Spleen (tissue), 11 donors: Measurements from ENCODE around the gene PDE4D. TPM values are rescaled to one million over a fixed set of nuclear protein-coding genes. Genes with fewer than 3 reads are reported as not detected.

ENCODE experiments used
- DNase-seq: peaks from one replicate; pipeline ENCODE4 v3.0.0-alpha.2; 2020
- H3K27ac ChIP-seq, 8 donors: fragments of 200-600 bp; sonication (generic) in 7 of 8; 1 replicate in 4 of 8; 2 replicates in 4 of 8; pipeline versions ENCODE4 v1.5.0 to v1.8.0; 2016 to 2021; ENCODE audit warnings: inconsistent platforms in 4 of 8, mild to moderate bottlenecking in 4 of 8, moderate library complexity in 1 of 8
- H3K27me3 ChIP-seq, 7 donors: fragments of 200-600 bp; sonication (generic) in 6 of 7; replicated peaks in 1 of 7; 1 replicate in 4 of 7; 2 replicates in 3 of 7; pipeline versions ENCODE4 v1.5.0 to v1.8.0; 2016 to 2021; ENCODE audit warnings: inconsistent platforms in 3 of 7, mild to moderate bottlenecking in 1 of 7
- H3K36me3 ChIP-seq, 6 donors: fragments of 200-600 bp; sonication (generic) in 5 of 6; 1 replicate in 4 of 6; 2 replicates in 2 of 6; pipeline versions ENCODE4 v1.5.0 to v1.8.0; 2016 to 2021; ENCODE audit warnings: inconsistent platforms in 2 of 6
- H3K4me1 ChIP-seq, 6 donors: fragments of 200-600 bp; sonication (generic) in 5 of 6; 1 replicate in 3 of 6; 2 replicates in 3 of 6; pipeline versions ENCODE4 v1.5.0 to v1.8.0; 2016 to 2021; ENCODE audit warnings: inconsistent platforms in 3 of 6
- H3K4me3 ChIP-seq, 8 donors: fragments of 200-600 bp; sonication (generic) in 7 of 8; 1 replicate in 4 of 8; 2 replicates in 4 of 8; pipeline versions ENCODE4 v1.5.0 to v1.8.0; 2016 to 2021; ENCODE audit warnings: inconsistent platforms in 4 of 8, mild to moderate bottlenecking in 4 of 8, moderate library complexity in 2 of 8
- H3K9me3 ChIP-seq, 8 donors: fragments of 200-600 bp; sonication (generic) in 7 of 8; 1 replicate in 4 of 8; 2 replicates in 4 of 8; pipeline versions ENCODE4 v1.5.0 to v1.8.0; 2016 to 2021; ENCODE audit warnings: inconsistent platforms in 4 of 8
- POLR2A ChIP-seq, 3 donors: fragments of 450-650 bp; IDR thresholded peaks; one replicate each; pipeline ENCODE4 v1.5.1; 2017; ENCODE audit warnings: antibody characterized with exemption in 3 of 3, mild to moderate bottlenecking in 1 of 3
- POLR2AphosphoS5 ChIP-seq, 3 donors: sonication (generic); formaldehyde crosslinking; IDR thresholded peaks; one replicate each; pipeline ENCODE4 v1.5.1; 2017; ENCODE audit warnings: antibody characterized with exemption in 3 of 3
- WGBS, 5 donors: extraction: QIAGEN DNeasy Blood & Tissue Kit in 3 of 5; methylation state at CpG; one replicate each; pipeline versions ENCODE4 v1.1.5 to v1.1.7; 2013 to 2018; 5-methylcytosine and 5-hydroxymethylcytosine counted together
- intact Hi-C: fragments of 100-400 bp; cut with DNase I; formaldehyde crosslinking; loops from one replicate; pipeline ENCODE4 v1.15.0; 2023; ENCODE audit warnings: low total_unique reads
- polyA plus RNA-seq, 3 donors: library from polyadenylated mRNA; stranded (reverse); fragments of 200-250 nt; gene quantifications; one replicate each; pipeline ENCODE4 v1.2.1, GENCODE V29; 2013
- total RNA-seq, 7 donors: library from RNA; depleted of rRNA in 3 of 7; stranded (reverse); fragments of >200 nt in 3 of 7; fragmentation: NEBNext Ultra II Directional in 4 of 7; extraction: Animal tissue kit (Norgen Biotek cat#: 25700) in 4 of 7; gene quantifications; one replicate each; pipeline versions ENCODE4 v1.1.0 to v1.2.1, GENCODE V29; 2016 to 2021
- TF ChIP-seq, protein P1 (sequence below), 11 experiments: fragments of 200-600 bp in 7 of 11; fragments of 450-650 bp in 4 of 11; sonication (generic) in 4 of 11; IDR thresholded peaks in 8 of 11; conservative IDR thresholded peaks in 3 of 11; 1 replicate in 7 of 11; 2 replicates in 4 of 11; pipeline versions ENCODE4 v1.4.0 to v1.8.0; 2016 to 2021; ENCODE audit warnings: antibody characterized with exemption in 11 of 11, inconsistent platforms in 4 of 11, mild to moderate bottlenecking in 1 of 11
- donor health status: healthy with polysubstance abuse.
- donor health status: DM: no; HTN: no; CAD: no; lungs with moderate emphysema.
- donor health status: DM: no; HTN: no; CAD: no.
- donor health status: Bipolar disorder and iron deficiency.
- donor health status: healthy.
- donor health status: DM: no; HTN: no; CAD: no.
- donor health status: DM: yes; HTN: yes; CAD: no.

The PDE4D gene
- total and polyA plus RNA-seq, 10 donors: 0.88 to 51.8 (median 18.2) TPM

DNA sequence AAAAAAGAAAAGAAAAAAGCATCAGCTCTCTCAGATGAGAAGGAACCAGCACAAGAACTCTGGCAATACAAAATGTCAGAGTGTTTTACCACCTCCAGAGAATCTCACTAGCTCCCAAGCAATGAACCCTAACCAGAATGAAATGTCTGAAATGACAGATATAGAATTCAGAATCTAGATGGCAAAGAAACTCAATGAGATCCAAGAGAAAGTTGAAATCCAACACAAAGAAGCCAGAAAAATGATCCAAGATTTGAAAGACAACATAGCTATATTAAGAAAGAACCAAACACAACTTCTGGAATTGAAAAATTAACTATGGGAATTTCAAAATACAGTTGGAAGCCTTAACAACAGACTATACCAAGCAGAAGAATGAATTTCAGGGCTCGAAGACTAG lies 396.3 kb downstream of the PDE4D start:
- 76 to 91% (median 84%) methylated on average over 1 of the region's 1 CpG for WGBS, 5 donors
- intact Hi-C loops: no loop called here
- Histone ChIP-seq H3K4me1 (no peaks in the 10 kb centered on the region), H3K9me3 (no peaks in the 10 kb centered on the region), H3K27me3 (no peaks in the 10 kb centered on the region), H3K4me3 (no peak overlapping the region), H3K36me3 (no peaks in the 10 kb centered on the region), H3K27ac (no peak overlapping the region)
- no peak for DNase-seq
- TF ChIP-seq POLR2AphosphoS5 (IDR thresholded peaks at IDR 0.05): no peak
- TF ChIP-seq, protein P1, sequence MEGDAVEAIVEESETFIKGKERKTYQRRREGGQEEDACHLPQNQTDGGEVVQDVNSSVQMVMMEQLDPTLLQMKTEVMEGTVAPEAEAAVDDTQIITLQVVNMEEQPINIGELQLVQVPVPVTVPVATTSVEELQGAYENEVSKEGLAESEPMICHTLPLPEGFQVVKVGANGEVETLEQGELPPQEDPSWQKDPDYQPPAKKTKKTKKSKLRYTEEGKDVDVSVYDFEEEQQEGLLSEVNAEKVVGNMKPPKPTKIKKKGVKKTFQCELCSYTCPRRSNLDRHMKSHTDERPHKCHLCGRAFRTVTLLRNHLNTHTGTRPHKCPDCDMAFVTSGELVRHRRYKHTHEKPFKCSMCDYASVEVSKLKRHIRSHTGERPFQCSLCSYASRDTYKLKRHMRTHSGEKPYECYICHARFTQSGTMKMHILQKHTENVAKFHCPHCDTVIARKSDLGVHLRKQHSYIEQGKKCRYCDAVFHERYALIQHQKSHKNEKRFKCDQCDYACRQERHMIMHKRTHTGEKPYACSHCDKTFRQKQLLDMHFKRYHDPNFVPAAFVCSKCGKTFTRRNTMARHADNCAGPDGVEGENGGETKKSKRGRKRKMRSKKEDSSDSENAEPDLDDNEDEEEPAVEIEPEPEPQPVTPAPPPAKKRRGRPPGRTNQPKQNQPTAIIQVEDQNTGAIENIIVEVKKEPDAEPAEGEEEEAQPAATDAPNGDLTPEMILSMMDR (IDR thresholded peaks at IDR 0.05 in 8 of 11, conservative IDR thresholded peaks at IDR 0.05 in 3 of 11): no peak
- TF ChIP-seq POLR2A (IDR thresholded peaks at IDR 0.05): no peak

DNA sequence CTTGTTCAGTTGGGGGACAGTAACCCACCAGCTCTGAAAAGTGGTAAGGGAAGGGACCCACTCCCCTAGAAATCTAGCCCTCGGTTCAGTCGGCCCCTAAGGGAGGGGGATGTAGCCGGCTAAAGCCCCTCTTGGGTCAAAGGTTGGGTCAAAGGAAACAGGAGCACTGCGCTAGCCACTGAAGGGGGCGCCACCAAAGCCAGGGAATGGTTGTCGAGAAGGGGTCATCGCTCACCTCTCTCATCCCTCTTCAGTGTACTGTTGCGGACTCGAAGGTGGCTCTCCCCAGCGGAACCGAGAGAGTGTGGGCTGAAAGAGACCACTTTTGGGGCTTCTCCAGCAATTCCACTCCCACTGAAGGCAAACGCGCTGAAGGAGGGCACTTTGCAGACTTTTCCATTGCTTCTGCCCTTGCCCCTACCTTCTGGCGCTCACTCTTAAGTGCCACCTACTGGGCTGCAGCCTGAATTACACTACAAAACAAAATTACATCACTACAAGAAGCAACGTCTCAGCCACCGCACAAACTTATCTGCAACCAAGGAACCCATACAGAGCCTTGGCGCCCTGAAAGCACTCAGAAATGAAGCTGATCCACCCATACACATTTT lies 396.9 kb downstream of the PDE4D start:
- intact Hi-C loops: no loop called here
- WGBS, 5 donors: 83 to 95% (median 90%) methylated on average over 17 of the region's 17 CpGs
- Histone ChIP-seq H3K36me3 (no peaks in the 10 kb centered on the region), H3K9me3 (no peaks in the 10 kb centered on the region), H3K4me3 (no peak overlapping the region), H3K27me3 (no peaks in the 10 kb centered on the region), H3K27ac (no peak overlapping the region), H3K4me1 (no peaks in the 10 kb centered on the region)
- DNase-seq: peak; percentile 54
- TF ChIP-seq POLR2A (IDR thresholded peaks at IDR 0.05): no peak
- TF ChIP-seq, protein P1 (IDR thresholded peaks at IDR 0.05 in 8 of 11, conservative IDR thresholded peaks at IDR 0.05 in 3 of 11): peak in 3 of 11 experiments; percentile 7 to 24 (median 18)
- no peak for TF ChIP-seq POLR2AphosphoS5 (IDR thresholded peaks at IDR 0.05)

DNA sequence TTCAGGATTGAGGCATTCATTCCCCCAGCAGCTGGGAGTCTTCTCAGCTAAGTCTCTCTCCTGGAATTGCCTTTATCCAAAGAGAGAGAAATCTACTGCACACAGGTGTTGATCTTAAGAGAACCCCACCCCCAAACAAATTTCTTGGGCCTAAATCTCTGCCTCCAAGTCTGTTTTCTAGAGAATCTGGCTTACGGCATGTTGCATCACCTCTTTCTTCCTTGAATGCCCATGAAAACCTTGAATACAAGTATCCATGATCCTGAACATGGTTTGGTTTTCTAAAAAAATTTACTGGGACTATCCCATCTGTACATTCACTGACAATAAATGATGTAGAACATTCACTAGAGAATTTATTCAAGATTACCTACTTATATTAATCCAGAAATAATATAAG lies 401.6 kb downstream of the PDE4D start:
- intact Hi-C loops: no loop called here
- no peak overlapping the region for H3K27ac ChIP-seq
- no peaks in the 10 kb centered on the region for H3K27me3 ChIP-seq
- H3K36me3 ChIP-seq: no peaks in the 10 kb centered on the region
- H3K4me3 ChIP-seq: no peak overlapping the region
- no peak for DNase-seq
- no peaks in the 10 kb centered on the region for H3K9me3 ChIP-seq
- H3K4me1 ChIP-seq: no peaks in the 10 kb centered on the region
- TF ChIP-seq POLR2A (IDR thresholded peaks at IDR 0.05) (no peak), POLR2AphosphoS5 (IDR thresholded peaks at IDR 0.05) (no peak)
- TF ChIP-seq, protein P1 (IDR thresholded peaks at IDR 0.05 in 8 of 11, conservative IDR thresholded peaks at IDR 0.05 in 3 of 11): no peak
- WGBS, 5 donors: 64 to 97% (median 89%) methylated on average over 1 of the region's 1 CpG

DNA sequence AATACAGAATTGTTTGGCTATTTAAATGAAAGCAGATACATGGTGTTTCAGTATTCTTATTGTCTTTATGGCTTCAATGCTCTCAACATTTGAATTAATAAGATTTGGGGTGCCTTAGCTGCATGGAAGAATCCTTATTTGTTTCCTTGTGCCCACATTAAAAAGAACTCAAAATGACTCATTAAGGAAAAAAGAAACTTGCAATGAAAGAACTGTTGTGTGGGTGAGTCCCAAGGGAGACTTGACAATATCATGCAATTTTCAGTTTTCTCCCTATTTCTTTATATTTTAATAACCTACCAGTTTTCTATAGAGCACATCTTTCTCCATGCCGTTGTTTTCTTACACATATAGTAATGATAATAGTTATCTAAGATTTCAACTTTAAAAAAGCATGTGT lies 404.0 kb downstream of the PDE4D start:
- no peak for TF ChIP-seq POLR2AphosphoS5 (IDR thresholded peaks at IDR 0.05)
- TF ChIP-seq, protein P1 (IDR thresholded peaks at IDR 0.05 in 8 of 11, conservative IDR thresholded peaks at IDR 0.05 in 3 of 11): no peak
- TF ChIP-seq POLR2A (IDR thresholded peaks at IDR 0.05): no peak
- no peak overlapping the region for H3K27ac ChIP-seq
- no peaks in the 10 kb centered on the region for H3K4me1 ChIP-seq
- H3K4me3 ChIP-seq: no peak overlapping the region
- H3K27me3 ChIP-seq: no peaks in the 10 kb centered on the region
- 90 to 98% (median 91%) methylated on average over 1 of the region's 1 CpG for WGBS, 5 donors
- intact Hi-C loops: no loop called here
- no peaks in the 10 kb centered on the region for H3K9me3 ChIP-seq
- no peak for DNase-seq
- H3K36me3 ChIP-seq: no peaks in the 10 kb centered on the region
